ENCODE results near the gene YPEL1. TPM values are rescaled to one million over a fixed set of nuclear protein-coding genes. Genes with fewer than 3 reads are reported as not detected.
A peak's percentile ranks its signal among the peaks of the same experiment; 100 is the strongest.

The YPEL1 gene
- total and polyA plus RNA-seq, 4 donors: 0.83 to 4.8 (median 2.2) TPM

- Histone ChIP-seq H3K27me3 (ENCODE audit: control insufficient read depth in 4 of 4, insufficient read depth in 4 of 4, low read length in 3 of 4) (no peaks in the 10 kb centered on the region), H3K4me3 (ENCODE audit: low read depth in 1 of 3, low read length in 3 of 3) (no peak overlapping the region), H3K36me3 (ENCODE audit: control insufficient read depth in 4 of 4, insufficient read depth in 3 of 4, low read depth in 1 of 4, low read length in 3 of 4) (no peaks in the 10 kb centered on the region), H3K9me3 (ENCODE audit: control insufficient read depth in 4 of 4, low read length in 3 of 4) (no peaks in the 10 kb centered on the region), H3K4me1 (ENCODE audit: control insufficient read depth in 4 of 4, insufficient read depth in 4 of 4, low read length in 3 of 4) (peaks cover 3 to 12% (median 10%) of the 10 kb centered on the region in 4 donors), H3K27ac (ENCODE audit: low read depth in 1 of 2, low read length in 2 of 2) (no peak overlapping the region), H3K9ac (ENCODE audit: low read depth in 1 of 2, low read length in 2 of 2) (no peak overlapping the region)
- 88% methylated on average over 9 of the region's 9 CpGs for WGBS
- no peak for TF ChIP-seq RAD21 (IDR thresholded peaks at IDR 0.05)
- no peak for TF ChIP-seq GABPA (IDR thresholded peaks at IDR 0.05 in 1 of 2, conservative IDR thresholded peaks at IDR 0.05 in 1 of 2)
- no peak for TF ChIP-seq HNF4A (conservative IDR thresholded peaks at IDR 0.05)
- TF ChIP-seq YY1 (IDR thresholded peaks at IDR 0.05): no peak
- TF ChIP-seq RXRA (IDR thresholded peaks at IDR 0.05): no peak
- TF ChIP-seq FOXA2 (IDR thresholded peaks at IDR 0.05): no peak
- TF ChIP-seq, protein P1, sequence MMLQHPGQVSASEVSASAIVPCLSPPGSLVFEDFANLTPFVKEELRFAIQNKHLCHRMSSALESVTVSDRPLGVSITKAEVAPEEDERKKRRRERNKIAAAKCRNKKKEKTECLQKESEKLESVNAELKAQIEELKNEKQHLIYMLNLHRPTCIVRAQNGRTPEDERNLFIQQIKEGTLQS (IDR thresholded peaks at IDR 0.05): no peak
- no peak for DNase-seq (ENCODE audit: low spot score)
Observed at GRCh38 chr22:21736948-21737347, 1.4 kb upstream of the YPEL1 start.

GRCh38 chr22:21736084-21736642, 569 bp upstream of the YPEL1 start:
- 10% methylated on average over 65 of the region's 65 CpGs for WGBS
- no peaks in the 10 kb centered on the region for H3K9me3 ChIP-seq (ENCODE audit: control insufficient read depth in 4 of 4, low read length in 3 of 4)
- peaks cover 3 to 12% (median 10%) of the 10 kb centered on the region in 4 donors for H3K4me1 ChIP-seq (ENCODE audit: control insufficient read depth in 4 of 4, insufficient read depth in 4 of 4, low read length in 3 of 4)
- TF ChIP-seq NR2F2 (IDR thresholded peaks at IDR 0.05) (no peak), HNF4G (IDR thresholded peaks at IDR 0.05) (no peak), EGR1 (IDR thresholded peaks at IDR 0.05; ENCODE audit: low read depth in 2 of 2) (no peak), JUND (IDR thresholded peaks at IDR 0.05) (no peak), FOXA1 (IDR thresholded peaks at IDR 0.05) (no peak), SP1 (IDR thresholded peaks at IDR 0.05) (no peak), TAF1 (conservative IDR thresholded peaks at IDR 0.05) (no peak), FOXA2 (IDR thresholded peaks at IDR 0.05) (no peak), MAX (IDR thresholded peaks at IDR 0.05) (no peak), HNF4A (conservative IDR thresholded peaks at IDR 0.05) (no peak), GABPA (IDR thresholded peaks at IDR 0.05 in 1 of 2, conservative IDR thresholded peaks at IDR 0.05 in 1 of 2) (no peak), RAD21 (IDR thresholded peaks at IDR 0.05) (no peak), YY1 (IDR thresholded peaks at IDR 0.05) (no peak), RXRA (IDR thresholded peaks at IDR 0.05) (no peak)
- TF ChIP-seq, protein P1 (IDR thresholded peaks at IDR 0.05): no peak
- TF ChIP-seq, protein P2, sequence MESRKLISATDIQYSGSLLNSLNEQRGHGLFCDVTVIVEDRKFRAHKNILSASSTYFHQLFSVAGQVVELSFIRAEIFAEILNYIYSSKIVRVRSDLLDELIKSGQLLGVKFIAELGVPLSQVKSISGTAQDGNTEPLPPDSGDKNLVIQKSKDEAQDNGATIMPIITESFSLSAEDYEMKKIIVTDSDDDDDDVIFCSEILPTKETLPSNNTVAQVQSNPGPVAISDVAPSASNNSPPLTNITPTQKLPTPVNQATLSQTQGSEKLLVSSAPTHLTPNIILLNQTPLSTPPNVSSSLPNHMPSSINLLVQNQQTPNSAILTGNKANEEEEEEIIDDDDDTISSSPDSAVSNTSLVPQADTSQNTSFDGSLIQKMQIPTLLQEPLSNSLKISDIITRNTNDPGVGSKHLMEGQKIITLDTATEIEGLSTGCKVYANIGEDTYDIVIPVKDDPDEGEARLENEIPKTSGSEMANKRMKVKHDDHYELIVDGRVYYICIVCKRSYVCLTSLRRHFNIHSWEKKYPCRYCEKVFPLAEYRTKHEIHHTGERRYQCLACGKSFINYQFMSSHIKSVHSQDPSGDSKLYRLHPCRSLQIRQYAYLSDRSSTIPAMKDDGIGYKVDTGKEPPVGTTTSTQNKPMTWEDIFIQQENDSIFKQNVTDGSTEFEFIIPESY (IDR thresholded peaks at IDR 0.05): no peak
- TF ChIP-seq, protein P3, sequence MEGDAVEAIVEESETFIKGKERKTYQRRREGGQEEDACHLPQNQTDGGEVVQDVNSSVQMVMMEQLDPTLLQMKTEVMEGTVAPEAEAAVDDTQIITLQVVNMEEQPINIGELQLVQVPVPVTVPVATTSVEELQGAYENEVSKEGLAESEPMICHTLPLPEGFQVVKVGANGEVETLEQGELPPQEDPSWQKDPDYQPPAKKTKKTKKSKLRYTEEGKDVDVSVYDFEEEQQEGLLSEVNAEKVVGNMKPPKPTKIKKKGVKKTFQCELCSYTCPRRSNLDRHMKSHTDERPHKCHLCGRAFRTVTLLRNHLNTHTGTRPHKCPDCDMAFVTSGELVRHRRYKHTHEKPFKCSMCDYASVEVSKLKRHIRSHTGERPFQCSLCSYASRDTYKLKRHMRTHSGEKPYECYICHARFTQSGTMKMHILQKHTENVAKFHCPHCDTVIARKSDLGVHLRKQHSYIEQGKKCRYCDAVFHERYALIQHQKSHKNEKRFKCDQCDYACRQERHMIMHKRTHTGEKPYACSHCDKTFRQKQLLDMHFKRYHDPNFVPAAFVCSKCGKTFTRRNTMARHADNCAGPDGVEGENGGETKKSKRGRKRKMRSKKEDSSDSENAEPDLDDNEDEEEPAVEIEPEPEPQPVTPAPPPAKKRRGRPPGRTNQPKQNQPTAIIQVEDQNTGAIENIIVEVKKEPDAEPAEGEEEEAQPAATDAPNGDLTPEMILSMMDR (IDR thresholded peaks at IDR 0.05; ENCODE audit: low read depth, low read length, missing input control): no peak
- TF ChIP-seq, protein P4, sequence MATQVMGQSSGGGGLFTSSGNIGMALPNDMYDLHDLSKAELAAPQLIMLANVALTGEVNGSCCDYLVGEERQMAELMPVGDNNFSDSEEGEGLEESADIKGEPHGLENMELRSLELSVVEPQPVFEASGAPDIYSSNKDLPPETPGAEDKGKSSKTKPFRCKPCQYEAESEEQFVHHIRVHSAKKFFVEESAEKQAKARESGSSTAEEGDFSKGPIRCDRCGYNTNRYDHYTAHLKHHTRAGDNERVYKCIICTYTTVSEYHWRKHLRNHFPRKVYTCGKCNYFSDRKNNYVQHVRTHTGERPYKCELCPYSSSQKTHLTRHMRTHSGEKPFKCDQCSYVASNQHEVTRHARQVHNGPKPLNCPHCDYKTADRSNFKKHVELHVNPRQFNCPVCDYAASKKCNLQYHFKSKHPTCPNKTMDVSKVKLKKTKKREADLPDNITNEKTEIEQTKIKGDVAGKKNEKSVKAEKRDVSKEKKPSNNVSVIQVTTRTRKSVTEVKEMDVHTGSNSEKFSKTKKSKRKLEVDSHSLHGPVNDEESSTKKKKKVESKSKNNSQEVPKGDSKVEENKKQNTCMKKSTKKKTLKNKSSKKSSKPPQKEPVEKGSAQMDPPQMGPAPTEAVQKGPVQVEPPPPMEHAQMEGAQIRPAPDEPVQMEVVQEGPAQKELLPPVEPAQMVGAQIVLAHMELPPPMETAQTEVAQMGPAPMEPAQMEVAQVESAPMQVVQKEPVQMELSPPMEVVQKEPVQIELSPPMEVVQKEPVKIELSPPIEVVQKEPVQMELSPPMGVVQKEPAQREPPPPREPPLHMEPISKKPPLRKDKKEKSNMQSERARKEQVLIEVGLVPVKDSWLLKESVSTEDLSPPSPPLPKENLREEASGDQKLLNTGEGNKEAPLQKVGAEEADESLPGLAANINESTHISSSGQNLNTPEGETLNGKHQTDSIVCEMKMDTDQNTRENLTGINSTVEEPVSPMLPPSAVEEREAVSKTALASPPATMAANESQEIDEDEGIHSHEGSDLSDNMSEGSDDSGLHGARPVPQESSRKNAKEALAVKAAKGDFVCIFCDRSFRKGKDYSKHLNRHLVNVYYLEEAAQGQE (IDR thresholded peaks at IDR 0.05): no peak
- H3K27ac ChIP-seq (ENCODE audit: low read depth in 1 of 2, low read length in 2 of 2): peak overlapping the region in 1 of 2 donors; percentile 13
- H3K27me3 ChIP-seq (ENCODE audit: control insufficient read depth in 4 of 4, insufficient read depth in 4 of 4, low read length in 3 of 4): no peaks in the 10 kb centered on the region
- no peaks in the 10 kb centered on the region for H3K36me3 ChIP-seq (ENCODE audit: control insufficient read depth in 4 of 4, insufficient read depth in 3 of 4, low read depth in 1 of 4, low read length in 3 of 4)
- peak overlapping the region in 2 of 3 donors; percentile 44 to 74 for H3K4me3 ChIP-seq (ENCODE audit: low read depth in 1 of 3, low read length in 3 of 3)
- no peak overlapping the region for H3K9ac ChIP-seq (ENCODE audit: low read depth in 1 of 2, low read length in 2 of 2)
- no peak for DNase-seq (ENCODE audit: low spot score)

All from liver (tissue), 9 donors.